Activated CD4-positive, CD25-positive, alpha-beta regulatory T cell treated with anti-CD3 and anti-CD28 coated beads, Interleukin-2, amount 50 U/mL, for 16 hours (primary cell): ENCODE measurements around the gene DCUN1D2.
"Not testable (repeated sequence)": the region's sequence is repeated elsewhere in the genome, so short reads cannot be mapped to it uniquely, and the experiment has no call there.

ENCODE experiments used
- DNase-seq: peaks from one replicate; pipeline ENCODE4 v3.0.0-alpha.2; 2020; ENCODE audit warnings: low read depth, low spot score

The DCUN1D2 gene

DNA sequence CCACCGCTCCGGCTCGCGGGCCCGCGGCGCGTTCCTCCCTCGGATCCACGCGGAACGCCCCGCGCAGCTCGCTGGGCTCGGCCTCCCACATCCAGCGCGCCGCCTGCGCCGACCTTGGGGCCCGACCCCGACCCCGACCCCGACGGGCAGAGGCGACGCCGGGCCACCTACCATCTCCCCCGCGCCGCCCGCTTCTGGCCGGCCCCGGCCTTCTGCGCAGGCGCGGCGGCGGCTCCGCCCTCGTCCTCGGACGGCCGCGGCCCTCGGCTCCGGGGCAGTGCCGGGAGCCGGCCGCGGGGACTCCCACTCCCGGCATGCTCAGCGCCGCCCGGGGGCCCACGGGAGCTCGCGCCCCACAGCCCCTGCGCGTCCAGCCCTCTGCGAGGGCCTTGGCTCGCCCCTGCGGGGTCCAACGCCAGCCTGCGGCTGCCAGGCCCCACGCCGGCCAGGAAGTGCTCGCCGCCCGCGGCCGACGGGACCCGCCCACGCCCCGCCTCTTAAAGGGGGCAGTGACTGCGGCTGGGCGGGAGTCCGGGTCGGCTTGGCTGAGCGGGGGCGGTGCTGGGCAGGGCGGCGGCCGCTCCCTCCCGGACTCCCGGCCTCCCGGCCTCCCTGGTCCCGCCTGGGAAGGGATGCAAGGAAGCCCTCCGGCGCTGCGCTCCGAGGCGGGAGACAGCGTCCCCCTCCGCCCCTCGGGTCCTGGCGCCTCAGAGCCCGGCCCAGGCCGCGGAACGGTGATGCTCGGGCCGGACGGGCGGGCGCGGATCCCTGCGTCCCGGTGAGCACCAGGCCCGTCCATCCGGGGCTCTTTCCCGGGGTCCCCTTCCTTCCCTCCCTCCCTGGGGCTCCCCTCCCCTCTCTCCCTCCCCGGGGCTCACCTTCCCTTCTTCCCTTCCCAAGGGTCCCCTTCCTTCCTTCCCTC, at the start of gene DCUN1D2:
TSS of gene DCUN1D2 (minus strand) at position 216 of the 922 bp plus-strand sequence. CDS start at position 174, 42 bp downstream.
- peak; percentile 53 for DNase-seq

DNA sequence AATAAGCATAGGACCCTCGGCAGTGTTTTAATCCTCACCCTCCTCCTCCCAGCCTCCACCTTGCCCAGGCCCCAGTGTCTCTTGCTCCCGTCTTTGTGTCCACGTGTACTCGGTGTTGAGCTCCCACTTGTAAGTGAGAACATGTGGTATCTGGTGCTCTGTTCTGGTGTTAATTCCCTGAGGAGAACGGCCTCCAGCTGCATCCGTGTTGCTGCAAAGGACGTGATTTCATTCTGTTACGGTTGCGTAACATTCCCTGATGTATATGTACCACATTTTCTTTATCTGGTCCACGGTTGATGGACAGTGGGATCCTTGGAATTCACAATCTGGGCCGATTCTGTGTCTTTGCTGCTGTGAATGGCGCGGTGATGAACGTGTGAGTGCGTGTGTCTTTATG, 49.3 kb upstream of the DCUN1D2 start:
- no peak for DNase-seq

DNA sequence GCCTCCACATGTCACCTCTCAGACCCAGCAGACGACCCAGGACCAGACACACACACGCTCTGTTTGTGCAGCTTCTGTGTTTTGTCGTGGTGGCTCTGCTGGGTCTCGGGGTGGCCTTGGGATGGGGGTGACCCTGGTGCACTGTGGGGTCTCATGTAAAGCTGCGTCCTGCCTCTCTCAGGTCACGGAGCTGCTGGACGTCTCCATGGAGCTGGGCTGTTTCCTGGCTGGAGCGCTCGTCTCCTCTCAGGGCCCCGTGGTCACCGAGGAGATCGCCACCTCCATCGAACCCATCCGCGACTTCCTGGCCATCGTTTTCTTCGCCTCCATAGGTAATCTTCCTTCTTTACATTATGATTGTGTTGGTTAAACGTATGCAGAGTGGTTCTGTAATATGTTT, 48.7 kb upstream of the DCUN1D2 start:
- DNase-seq, result no peak

DNA sequence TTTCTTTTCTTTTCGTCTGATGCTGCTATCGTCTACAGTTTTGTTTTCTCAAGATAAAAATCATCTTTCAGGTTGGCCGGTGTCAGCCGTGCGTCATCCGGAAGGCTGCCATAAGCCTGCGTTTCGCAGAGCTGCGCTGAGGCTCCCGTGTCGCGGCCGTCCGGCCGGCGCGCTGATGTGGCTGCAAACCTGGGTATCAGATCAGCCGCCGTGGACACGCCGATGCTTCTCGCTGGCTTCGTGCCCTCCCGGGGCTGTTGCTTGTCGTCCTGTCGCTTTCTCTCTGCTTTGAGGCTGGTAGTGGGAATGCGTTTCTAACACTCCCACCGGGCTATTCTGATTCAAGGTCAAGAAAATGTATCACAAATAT, 48.2 kb upstream of the DCUN1D2 start:
- DNase-seq, result no peak

DNA sequence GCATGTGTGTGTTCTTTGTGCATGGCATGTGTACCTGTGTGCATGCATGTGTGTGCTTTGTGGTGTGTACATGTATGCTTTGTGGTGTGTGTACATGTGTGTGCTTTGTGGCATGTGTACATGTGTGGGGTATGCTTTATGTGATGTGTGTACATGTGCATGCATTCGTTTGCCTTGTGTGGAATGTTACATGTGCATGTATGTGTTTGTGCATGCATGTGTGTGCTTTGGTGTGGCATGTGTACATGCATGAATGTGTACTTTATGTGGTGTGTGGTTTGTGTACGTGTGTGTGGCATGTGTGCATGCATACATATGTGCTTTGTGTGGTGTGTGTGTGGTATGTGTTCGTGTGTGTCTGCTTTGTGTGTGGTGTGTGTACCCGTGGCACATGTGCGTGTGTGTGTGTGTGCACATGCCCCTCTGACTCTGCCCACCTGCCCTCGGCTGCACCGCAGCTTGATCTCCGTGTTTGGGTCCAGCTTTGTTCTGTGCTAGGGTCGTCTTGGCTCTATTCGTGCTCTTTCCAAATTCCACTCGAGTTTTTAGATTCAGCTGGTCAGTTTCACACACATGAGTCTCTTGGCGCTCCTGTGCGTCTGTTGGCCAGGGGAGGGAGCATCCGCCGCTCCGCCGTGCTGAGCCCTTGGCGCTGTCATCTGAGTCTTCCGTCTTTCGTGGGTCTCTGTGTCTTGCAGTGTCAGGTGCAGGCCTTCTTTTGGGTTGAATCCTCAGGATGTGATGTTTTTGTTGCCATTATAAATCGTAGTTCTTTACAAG, 47.6 kb upstream of the DCUN1D2 start:
- DNase-seq, result no peak

DNA sequence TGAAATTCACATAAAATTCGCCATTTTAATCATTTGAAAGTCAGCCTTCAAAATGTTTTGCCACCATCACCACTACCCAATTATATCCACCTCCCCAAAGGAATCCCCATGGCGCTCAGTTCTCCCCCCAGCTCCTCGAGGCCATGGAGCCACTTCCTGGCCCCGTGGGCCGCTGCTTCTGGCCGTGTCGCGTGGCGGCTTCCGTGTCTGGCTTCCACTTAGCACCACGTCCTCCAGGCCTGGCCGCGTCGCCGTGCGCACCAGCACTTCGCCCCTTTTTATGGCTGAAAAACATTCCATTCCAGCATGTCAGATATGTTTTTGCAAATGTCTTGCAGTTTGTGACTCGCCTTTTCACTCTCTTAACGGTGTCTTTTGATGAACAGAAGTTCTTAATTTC, 46.7 kb upstream of the DCUN1D2 start:
- no peak for DNase-seq

DNA sequence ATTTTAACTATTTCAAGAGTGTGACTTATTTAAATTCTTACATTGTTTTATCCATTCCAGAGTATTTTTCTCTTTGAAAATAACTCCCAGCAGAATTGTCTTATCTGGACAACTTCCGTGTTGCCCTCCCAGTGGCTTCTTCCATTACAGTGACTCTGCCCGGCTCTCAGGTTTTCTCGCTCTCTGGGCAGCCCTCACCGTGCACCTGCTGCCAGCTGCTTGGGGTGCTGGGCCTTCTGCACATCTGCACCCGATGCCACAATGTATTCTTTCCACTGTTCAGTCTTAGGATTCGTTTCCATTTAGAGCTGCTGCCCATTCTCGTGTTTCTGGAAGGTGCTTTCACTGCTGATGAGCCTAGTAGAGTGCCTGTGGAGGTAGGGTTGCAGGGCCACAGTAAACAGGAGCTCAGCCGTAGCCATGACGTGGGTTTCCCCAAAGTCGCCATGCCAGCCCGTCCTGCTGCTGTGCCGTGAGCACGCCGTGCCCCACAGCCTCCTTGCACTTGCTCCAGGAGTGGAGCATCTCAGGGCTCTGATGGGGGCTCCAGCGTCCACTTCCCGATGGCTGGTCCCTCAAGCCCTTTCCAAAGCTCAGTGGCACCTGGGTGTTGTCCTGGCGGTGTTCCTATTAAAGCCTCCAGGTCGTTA, 46.1 kb upstream of the DCUN1D2 start:
- DNase-seq, result no peak

DNA sequence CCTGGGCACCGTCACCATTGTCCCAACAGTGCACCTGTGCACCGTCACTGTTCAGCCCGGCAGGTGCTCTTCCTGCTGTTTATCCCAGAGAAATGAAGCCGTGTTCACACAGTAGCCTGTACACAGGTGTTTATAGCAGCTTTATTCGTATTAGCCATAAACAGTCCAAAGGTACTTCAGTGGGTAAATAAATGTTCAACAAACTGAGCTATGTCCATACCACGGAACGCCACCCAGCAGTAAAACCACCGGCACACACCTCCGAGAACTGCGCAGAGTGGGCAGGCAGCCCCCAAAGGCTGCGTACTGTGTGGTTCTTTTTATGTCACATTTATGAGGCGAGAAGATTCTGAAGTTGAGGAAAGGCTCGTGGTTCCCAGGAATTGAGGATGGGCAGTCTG, 44.9 kb upstream of the DCUN1D2 start:
- no peak for DNase-seq

DNA sequence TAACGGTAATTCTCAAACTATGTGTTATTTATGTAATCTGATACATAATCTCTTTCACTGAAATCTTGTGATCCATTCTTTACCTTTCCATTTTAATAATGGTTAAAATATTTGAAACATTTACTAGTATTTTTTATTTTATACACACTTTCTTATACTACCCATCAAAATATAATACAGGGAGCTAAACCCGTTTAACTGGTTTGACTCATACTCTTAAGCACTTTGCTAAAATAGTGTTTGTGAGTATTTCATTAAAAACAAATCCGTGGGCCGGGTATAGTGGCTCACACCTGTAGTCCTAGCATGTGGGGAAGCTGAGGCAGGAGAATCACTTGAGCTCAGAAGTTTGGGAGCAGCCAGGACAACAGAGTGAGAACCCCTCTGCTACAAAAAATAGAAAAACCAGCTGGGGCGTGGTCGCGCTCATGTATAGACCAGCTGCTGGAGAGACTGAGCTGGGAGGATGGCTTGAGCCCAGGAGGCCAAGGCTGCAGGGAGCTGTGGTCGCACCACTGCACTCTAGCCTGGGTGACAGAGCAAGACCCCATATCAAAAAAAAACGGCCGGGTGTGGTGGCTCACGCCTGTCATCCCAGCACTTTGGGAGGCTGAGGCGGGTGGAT, 43.8 kb upstream of the DCUN1D2 start:
- no peak for DNase-seq

DNA sequence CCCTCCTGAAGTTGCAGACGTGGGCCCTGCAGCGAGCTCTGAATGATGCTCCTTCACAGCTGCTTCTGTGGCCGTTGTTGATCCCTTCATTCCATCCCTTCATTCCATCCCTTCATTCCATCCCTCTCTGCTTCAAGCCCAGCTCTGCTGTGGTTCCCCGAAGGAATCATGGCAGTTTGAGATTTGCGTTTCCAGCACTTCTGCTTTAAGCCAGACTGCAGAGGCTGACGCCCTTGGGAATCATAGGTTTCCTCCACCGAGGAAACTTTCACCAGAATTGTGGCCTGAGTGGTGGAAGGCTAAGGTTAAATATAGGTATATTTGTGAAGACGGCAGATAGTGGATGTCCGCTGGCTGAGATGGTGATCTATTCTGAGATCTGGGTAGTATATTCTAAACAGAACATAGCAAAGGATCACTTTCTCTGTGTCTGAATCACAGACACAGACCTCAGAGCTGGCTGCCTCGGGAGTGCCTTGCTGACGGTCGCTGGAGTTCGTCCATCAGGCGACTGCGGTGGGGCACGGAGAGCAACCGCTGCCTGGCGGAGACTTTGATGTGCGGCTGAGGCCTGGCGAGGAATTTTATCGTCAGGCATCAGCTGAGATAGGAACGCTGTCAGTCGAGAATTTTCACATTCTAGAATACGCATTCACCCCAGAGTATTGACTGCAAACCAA, 42.8 kb upstream of the DCUN1D2 start:
- no peak for DNase-seq

DNA sequence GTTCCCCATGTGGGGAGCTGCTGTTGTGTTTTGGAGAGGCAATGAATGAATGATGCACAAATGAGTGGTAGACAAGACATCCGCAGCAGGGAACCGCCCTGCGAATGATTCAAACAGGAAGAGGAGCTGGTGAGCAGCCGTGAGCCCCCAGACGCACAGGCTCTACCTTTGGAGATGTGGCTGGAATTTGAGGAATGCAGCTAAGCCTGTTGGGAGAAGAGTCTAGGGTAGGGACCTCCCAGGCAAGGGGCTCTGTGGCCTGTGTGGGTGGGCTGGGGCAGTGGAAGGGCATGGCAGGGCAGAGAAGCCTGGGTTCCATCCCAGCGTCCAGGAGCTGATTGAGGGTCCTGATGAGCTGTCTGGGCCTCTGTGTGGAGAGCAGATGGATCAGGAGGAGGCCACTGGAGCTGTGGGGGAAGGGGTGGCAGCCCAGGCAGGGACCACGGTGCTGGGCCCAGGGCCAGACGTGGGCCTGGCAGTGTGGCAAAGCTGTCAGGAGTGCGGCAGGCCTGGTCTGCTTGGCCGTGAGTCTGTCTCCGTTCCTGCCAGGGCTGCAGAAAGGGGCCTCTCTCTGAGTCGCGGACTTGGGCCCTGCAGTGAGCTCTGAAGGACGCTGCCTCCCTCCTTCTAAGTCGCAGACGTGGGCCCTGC, 41.8 kb upstream of the DCUN1D2 start:
- DNase-seq, result no peak

DNA sequence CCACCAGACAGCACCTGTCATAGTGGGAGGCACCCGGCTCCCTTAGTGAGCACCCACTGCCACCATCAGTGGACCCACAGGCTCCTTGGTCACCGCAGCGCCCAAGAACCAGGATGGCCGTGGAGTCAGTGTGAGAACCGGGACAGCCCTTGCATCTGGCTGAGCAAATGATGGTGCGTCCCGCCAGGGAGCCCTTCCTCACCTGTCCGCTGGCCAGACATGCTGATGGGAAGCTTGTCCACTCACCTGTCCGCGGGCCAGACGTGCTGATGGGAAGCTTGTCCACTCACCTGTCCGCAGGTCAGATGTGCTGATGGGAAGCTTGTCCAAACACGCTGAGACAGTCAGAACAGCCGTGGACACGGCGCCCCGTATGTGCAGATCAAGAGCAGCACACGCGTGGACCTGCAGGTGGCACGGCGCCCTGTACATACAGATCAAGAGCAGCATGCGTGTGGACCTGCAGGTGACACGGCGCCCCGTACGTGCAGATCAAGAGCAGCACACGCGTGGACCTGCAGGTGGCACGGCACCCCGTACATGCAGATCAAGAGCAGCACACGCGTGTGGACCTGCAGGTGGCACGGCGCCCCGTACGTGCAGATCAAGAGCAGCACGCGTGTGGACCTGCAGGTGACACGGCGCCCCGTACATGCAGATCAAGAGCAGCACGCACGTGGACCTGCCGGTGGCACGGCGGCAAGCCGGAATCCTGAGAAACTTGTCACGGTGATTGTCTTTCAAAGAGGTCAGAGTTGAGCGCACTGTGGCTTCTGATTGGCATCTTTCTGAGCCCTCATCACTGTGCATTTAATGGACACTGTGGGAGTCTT, 40.7 kb upstream of the DCUN1D2 start:
- no peak for DNase-seq

DNA sequence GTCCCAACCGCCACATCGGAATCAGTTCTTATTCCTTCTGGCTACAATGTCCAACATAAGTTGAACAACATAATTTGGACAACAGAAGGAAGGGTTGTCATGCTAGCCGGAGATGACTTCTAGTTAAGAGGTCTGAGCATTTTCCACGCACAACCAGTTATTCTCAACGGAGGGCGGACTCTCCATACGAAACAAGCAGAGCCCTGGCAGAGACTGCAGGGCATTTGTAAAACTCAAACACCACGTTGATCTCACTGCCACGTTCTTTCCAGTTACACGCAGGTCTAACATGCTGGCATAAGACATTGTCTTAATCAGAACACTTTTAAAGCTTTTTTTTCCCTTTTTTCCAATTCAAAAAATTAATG, 38.3 kb upstream of the DCUN1D2 start:
- no peak for DNase-seq

DNA sequence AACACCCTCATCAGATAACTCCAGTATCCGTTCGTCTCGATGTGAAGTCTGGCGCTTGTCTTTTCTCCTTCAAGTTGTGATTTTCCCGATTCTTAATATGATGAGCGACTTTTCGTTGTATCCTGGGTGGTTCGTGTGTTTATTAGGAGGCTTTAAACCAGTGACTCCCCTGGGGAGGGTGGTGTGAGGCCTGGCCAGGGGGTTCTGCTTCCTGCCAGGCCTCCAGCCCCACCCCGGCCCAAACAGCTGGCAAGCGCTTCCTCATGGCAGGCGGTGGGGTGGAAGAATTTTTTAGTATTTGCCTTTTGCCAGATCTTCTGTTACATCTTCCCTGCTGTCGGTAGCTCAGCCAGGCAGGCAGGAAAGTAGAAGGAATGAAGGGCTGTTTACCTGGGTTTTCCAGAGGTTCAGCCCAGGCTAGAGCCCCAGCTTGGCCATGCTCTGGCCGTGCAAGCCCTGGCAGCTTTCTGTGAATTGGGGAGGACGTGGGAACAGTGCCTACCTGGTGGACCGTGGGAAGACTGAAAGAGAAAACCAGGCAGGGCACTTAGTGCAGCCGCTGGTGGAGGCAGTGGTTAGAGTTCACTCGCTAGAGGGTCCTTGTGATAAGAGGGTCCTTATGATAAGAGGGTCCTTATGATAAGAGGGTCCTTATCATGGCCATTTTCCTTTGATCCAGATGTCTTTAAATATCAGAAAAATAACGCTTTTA, 37.7 kb upstream of the DCUN1D2 start:
- DNase-seq, result no peak

DNA sequence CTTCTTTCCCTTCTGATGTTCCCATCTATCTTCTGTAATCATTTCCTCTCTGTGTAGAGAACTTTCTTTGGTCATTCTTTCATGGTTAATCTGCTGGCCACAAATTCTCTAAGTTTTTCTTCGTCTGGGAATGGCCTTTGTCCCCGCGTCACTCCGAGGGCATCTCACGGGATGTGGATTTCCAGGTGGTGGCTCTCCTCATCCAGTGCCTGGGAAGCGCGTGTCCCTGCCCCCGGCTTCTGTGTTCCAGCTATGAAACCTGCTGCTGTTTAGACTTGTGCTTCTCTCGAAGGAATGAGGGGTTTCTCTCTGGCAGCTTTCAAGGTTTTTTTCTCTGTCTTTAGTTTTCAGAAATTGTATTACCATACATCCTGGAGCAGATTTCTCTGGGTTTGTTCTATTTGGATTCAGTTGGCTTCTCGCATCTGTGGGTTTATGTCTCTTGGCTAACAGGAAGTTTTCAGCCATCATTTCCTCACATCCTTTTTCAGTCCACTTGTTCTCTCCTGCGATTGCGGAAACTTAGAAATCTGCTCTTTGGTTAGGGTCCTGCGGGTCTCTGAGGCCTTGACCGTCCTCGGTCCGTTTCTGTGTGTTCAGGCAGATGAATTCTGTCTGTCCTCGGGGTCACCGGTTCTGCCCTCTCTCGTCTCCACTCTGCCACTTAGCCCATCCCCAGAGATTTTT, 36.9 kb upstream of the DCUN1D2 start:
- DNase-seq, result no peak

DNA sequence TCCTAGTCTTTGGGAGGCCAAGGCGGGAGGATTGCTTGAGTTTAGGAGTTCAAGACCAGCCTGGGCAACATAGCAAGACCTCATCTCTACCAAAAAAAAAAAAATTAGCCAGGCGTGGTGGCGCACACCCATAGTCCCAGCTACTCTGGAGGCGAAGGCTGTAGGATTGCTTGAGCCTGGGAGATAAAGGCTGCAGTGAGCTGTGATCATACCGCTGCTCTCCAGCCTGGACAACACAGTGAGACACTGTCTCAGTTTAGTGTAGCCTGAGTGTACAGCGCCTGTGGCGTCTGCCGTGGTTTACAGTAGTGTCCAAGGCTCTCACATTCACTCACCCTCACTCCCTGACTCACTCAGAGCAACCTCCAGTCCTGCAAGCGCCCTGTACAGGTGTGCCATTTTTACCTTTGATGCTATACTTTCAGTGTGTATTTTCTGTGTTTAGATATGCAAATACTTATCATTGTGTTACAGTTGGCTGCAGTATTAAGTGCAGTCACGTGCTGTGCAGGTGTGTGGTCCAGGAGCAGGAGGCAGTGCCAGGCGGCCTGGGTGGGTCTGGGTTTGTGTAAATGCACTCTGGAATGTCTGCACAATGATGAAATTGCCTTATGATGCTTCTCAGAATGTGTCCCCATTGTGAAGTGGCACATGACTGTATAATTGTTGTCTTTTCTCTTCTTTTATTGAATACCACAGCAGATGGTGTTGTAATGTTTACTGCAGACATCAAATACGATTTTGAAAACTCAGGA, 36.1 kb upstream of the DCUN1D2 start:
- DNase-seq, result no peak

DNA sequence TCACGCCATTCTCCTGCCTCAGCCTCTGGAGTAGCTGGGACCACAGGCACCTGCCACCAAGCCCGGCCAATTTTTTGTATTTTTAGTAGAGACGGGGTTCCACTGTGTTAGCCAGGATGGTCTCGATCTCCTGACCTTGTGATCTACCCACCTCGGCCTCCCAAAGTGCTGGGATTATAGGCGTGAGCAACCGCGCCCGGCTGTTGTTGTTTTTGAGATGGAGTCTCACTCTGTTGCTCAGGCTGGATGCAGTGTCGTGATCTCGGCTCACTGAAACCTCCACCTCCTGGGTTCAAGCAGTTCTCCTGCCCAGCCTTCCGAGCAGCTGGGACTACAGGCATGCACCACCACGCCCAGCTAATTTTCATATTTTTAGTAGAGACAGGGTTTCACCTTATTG, 31.9 kb upstream of the DCUN1D2 start:
- not testable (repeated sequence) for DNase-seq

DNA sequence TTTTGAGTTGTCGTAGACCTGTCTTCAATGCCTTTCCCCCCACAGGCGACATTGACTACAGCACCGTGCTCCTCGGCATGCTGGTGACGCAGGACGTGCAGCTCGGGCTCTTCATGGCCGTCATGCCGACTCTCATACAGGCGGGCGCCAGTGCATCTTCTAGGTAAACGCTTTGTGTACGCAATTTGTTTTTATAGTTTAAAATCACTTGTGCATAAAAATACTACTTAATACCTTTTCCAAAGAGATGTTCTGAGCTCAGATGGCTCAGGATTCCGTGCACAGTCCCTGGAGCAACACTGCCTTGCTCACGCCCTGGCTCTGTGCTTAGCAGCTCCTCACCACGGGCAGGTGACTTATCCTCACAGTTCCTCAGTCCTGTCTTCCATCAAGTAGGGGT, 30.1 kb upstream of the DCUN1D2 start:
- DNase-seq, result no peak
